HCT116 (cell line): ENCODE data around the gene LANCL3. TPM values are rescaled to one million over a fixed set of nuclear protein-coding genes. Genes with fewer than 3 reads are reported as not detected.

Source experiments
- ATAC-seq: fragments of 200-7000 bp; cut with Tn5 transposase; 2 replicates; pipeline ENCODE4 v1.9.1; 2020; ENCODE audit warnings: mild to moderate bottlenecking, moderate library complexity
- BruUV-seq: library from RNA; stranded (reverse); fragments of 400-500 nt; replicated peaks from 2 replicates; lab custom pipeline; 2021; lab: Mats Ljungman, UMichigan
- CTCF ChIA-PET: fragments of 300-600 bp; sonication (Branson Sonifier 250); formaldehyde crosslinking; loops from one replicate; lab custom pipeline; 2021; ENCODE audit warnings: antibody characterized with exemption; lab: Charles Lee
- POLR2A ChIA-PET: fragments of 300-600, 350-600 bp; sonication (Branson Sonifier 250); formaldehyde crosslinking; loops from one replicate; lab custom pipeline; 2021; ENCODE audit warnings: antibody characterized with exemption; lab: Charles Lee
- RAD21 ChIA-PET, 2 experiments: fragments of 300-600 bp; sonication (Branson Sonifier 250); formaldehyde crosslinking; loops; one replicate each; lab custom pipeline; 2023; ENCODE audit warnings: low total read pairs in 2 of 2; ENCODE audit not compliant: uncharacterized antibody in 2 of 2, unreplicated experiment in 2 of 2, low non-redundant PET in 1 of 2; lab: Charles Lee
- DNase-seq: peaks from one replicate; pipeline ENCODE4 v3.0.0-alpha.2; 2010; ENCODE audit warnings: low read depth, low spot score
- H2AFZ ChIP-seq: fragments of 200-600 bp; shearing (Covaris generic), sonication (generic); 2 replicates; pipeline ENCODE4 v1.6.1; 2017; ENCODE audit warnings: low read depth, mixed run types, mixed read lengths, antibody characterized with exemption, low read length; ENCODE audit not compliant: poor library complexity, severe bottlenecking
- H3K27ac ChIP-seq: 2 replicates; pipeline ENCODE4 v1.5.1; 2012; ENCODE audit warnings: low read depth, low read length
- H3K27me3 ChIP-seq: fragments of 200-600 bp; sonication (generic); 2 replicates; pipeline ENCODE4 v1.6.1; 2016; ENCODE audit warnings: mixed run types, low read length, mixed read lengths; ENCODE audit not compliant: insufficient read depth
- H3K36me3 ChIP-seq, 2 experiments: fragments of 200-500 bp in 1 of 2; fragments of 200-600 bp in 1 of 2; sonication (Bioruptor generic) in 1 of 2; sonication (generic) in 1 of 2; 2 replicates each; pipeline versions ENCODE4 v1.5.1 to v1.6.1; 2014 to 2016; ENCODE audit warnings: low read length in 2 of 2, inconsistent platforms in 1 of 2, mixed read lengths in 1 of 2, mixed run types in 1 of 2; ENCODE audit not compliant: insufficient read depth in 2 of 2, control insufficient read depth in 1 of 2
- H3K4me1 ChIP-seq, 2 experiments: fragments of 200-600 bp in 1 of 2; sonication (generic) in 1 of 2; 2 replicates each; pipeline versions ENCODE4 v1.5.1 to v1.6.1; 2012 to 2017; ENCODE audit warnings: low read length in 2 of 2, inconsistent platforms in 1 of 2, mild to moderate bottlenecking in 1 of 2, mixed read lengths in 1 of 2, mixed run types in 1 of 2, moderate library complexity in 1 of 2; ENCODE audit not compliant: insufficient read depth in 2 of 2, control insufficient read depth in 1 of 2
- H3K4me2 ChIP-seq: fragments of 200-600 bp; sonication (generic); 2 replicates; pipeline ENCODE4 v1.6.1; 2017; ENCODE audit warnings: mixed run types, low read length, mixed read lengths
- H3K4me3 ChIP-seq, 2 experiments: fragments of 200-600 bp in 1 of 2; sonication (generic) in 1 of 2; replicated peaks in 1 of 2; 2 replicates each; pipeline ENCODE4 v1.5.1; 2011 to 2016; ENCODE audit warnings: low read length in 2 of 2, control low read depth in 1 of 2, low read depth in 1 of 2, mild to moderate bottlenecking in 1 of 2, mixed read lengths in 1 of 2, mixed run types in 1 of 2
- H3K79me2 ChIP-seq: fragments of 200-600 bp; sonication (generic); 2 replicates; pipeline ENCODE4 v1.6.1; 2017; ENCODE audit warnings: mild to moderate bottlenecking, mixed run types, low read length, moderate library complexity, mixed read lengths; ENCODE audit not compliant: insufficient read depth
- H3K9ac ChIP-seq: fragments of 200-600 bp; sonication (generic); 2 replicates; pipeline ENCODE4 v1.6.1; 2016; ENCODE audit warnings: low read length, mixed read lengths
- H3K9me2 ChIP-seq: fragments of 200-600 bp; sonication (generic), shearing (Covaris generic); 2 replicates; pipeline ENCODE4 v1.6.1; 2017; ENCODE audit warnings: mixed run types, mild to moderate bottlenecking, moderate library complexity; ENCODE audit not compliant: insufficient read depth
- H3K9me3 ChIP-seq, 2 experiments: fragments of 200-500 bp in 1 of 2; fragments of 200-600 bp in 1 of 2; sonication (Bioruptor generic) in 1 of 2; sonication (generic) in 1 of 2; 2 replicates each; pipeline ENCODE4 v1.6.1; 2014 to 2017; ENCODE audit warnings: low read length in 2 of 2, mixed read lengths in 2 of 2, inconsistent platforms in 1 of 2, low read depth in 1 of 2, mild to moderate bottlenecking in 1 of 2, mixed run types in 1 of 2, moderate library complexity in 1 of 2; ENCODE audit not compliant: control insufficient read depth in 1 of 2, insufficient read depth in 1 of 2
- H4K20me1 ChIP-seq: fragments of 200-600 bp; sonication (generic), shearing (Covaris generic); 2 replicates; pipeline ENCODE4 v1.6.1; 2017; ENCODE audit warnings: mixed run types, mild to moderate bottlenecking, moderate library complexity; ENCODE audit not compliant: insufficient read depth
- CEBPB ChIP-seq: IDR thresholded peaks from 2 replicates; pipeline ENCODE4 v1.6.1; 2012; ENCODE audit warnings: low read depth
- EGR1 ChIP-seq: IDR thresholded peaks from 2 replicates; pipeline ENCODE4 v1.6.1; 2012; ENCODE audit warnings: low read depth
- EZH2 ChIP-seq: fragments of 200-600 bp; sonication (generic); IDR thresholded peaks from 2 replicates; pipeline ENCODE4 v1.6.1; 2017; ENCODE audit warnings: antibody characterized with exemption, mixed run types
- EZH2phosphoT487 ChIP-seq: fragments of 200-600 bp; IDR thresholded peaks from 2 replicates; pipeline ENCODE4 v1.6.1; 2018; ENCODE audit warnings: antibody characterized with exemption, borderline replicate concordance
- FOSL1 ChIP-seq: IDR thresholded peaks from 2 replicates; pipeline ENCODE4 v1.6.1; 2012; ENCODE audit warnings: low read depth
- JUND ChIP-seq: IDR thresholded peaks from 2 replicates; pipeline ENCODE4 v1.6.1; 2012
- RAD21 ChIP-seq: IDR thresholded peaks from 2 replicates; pipeline ENCODE4 v1.6.1; 2012; ENCODE audit warnings: low read depth, mild to moderate bottlenecking
- SIN3A ChIP-seq: IDR thresholded peaks from 2 replicates; pipeline ENCODE4 v1.6.1; 2012; ENCODE audit warnings: low read depth
- SP1 ChIP-seq: IDR thresholded peaks from 2 replicates; pipeline ENCODE4 v1.6.1; 2012; ENCODE audit warnings: low read depth
- SRF ChIP-seq: IDR thresholded peaks from 2 replicates; pipeline ENCODE4 v1.6.1; 2012; ENCODE audit warnings: low read depth
- TCF7L2 ChIP-seq: IDR thresholded peaks from 2 replicates; pipeline ENCODE4 v1.7.0; 2011; ENCODE audit warnings: borderline replicate concordance, inconsistent platforms; ENCODE audit not compliant: insufficient read depth, insufficient read length; ENCODE audit errors: extremely low read depth
- YY1 ChIP-seq: IDR thresholded peaks from 2 replicates; pipeline ENCODE4 v1.6.1; 2011; ENCODE audit warnings: low read length, low read depth, moderate library complexity, mild to moderate bottlenecking; ENCODE audit not compliant: insufficient replicate concordance; ENCODE audit errors: extremely low read depth
- ZNF274 ChIP-seq: fragments of 200-500 bp; sonication (Bioruptor generic); IDR thresholded peaks from 2 replicates; pipeline ENCODE4 v1.6.1; 2014; ENCODE audit warnings: mild to moderate bottlenecking, low read depth, low read length, inconsistent platforms
- intact Hi-C: fragments of 100-400 bp; cut with micrococcal nuclease; formaldehyde crosslinking; loops from 2 replicates; pipeline ENCODE4 v1.10.0; 2022
- total RNA-seq: library from RNA; stranded (reverse); gene quantifications from one replicate; pipeline ENCODE4 v1.2.1, GENCODE V29; 2021; ENCODE audit not compliant: unreplicated experiment
- TF ChIP-seq, protein P1 (sequence below): IDR thresholded peaks from 2 replicates; pipeline ENCODE4 v1.6.1; 2011; ENCODE audit warnings: mild to moderate bottlenecking, low read length, moderate library complexity; ENCODE audit not compliant: insufficient replicate concordance; ENCODE audit errors: extremely low read depth
- TF ChIP-seq, protein P2 (sequence below): IDR thresholded peaks from 2 replicates; pipeline ENCODE4 v1.6.1; 2012
- TF ChIP-seq, protein P3 (sequence below), 3 experiments: fragments of 200-600 bp in 1 of 3; sonication (generic) in 1 of 3; IDR thresholded peaks in 2 of 3; conservative IDR thresholded peaks in 1 of 3; 2 replicates each; pipeline ENCODE4 v1.5.1; 2012 to 2017; ENCODE audit warnings: low read depth in 2 of 3, low read length in 2 of 3, antibody characterized with exemption in 1 of 3, borderline replicate concordance in 1 of 3, control low read depth in 1 of 3, mild to moderate bottlenecking in 1 of 3, mixed read lengths in 1 of 3, mixed run types in 1 of 3, moderate library complexity in 1 of 3; ENCODE audit not compliant: insufficient read depth in 1 of 3

Gene LANCL3
- total RNA-seq, 1 experiment from 2014 or later, result 2.4 TPM

DNA sequence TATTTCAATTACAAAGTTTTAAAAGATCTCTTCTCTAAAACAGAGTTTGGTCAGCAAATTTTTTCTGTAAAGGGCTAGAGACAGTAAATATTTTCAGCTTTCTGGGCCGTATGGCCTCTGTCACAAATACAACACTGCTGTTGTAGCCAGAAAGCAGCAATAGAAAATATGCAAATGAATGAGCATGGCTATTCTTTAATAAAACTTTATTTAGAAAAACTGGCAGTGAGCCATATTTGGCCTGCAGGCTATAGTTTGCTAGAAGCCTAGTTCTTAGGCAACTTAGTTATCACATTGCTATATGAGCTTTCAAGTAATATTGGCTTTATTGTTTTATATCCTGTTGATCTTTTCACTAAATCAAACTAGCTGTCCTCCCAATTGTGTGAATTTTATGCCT, 87.6 kb downstream of the LANCL3 start:
- CTCF ChIA-PET, result no interaction called here
- DNase-seq, result no peak
- no TSS peak for BruUV-seq

More for the DNA sequence above, 87.6 kb downstream of the LANCL3 start:
- H4K20me1 ChIP-seq, result no peaks in the 10 kb centered on the region
- no peaks in the 10 kb centered on the region for H3K4me1 ChIP-seq
- H3K4me2 ChIP-seq, result no peak overlapping the region
- no peaks in the 10 kb centered on the region for H3K9me2 ChIP-seq
- no peaks in the 10 kb centered on the region for H3K9me3 ChIP-seq
- RAD21 ChIA-PET, result no interaction called here
- no peaks in the 10 kb centered on the region for H3K79me2 ChIP-seq
- no peaks in the 10 kb centered on the region for H3K27me3 ChIP-seq
- no peak overlapping the region for H2AFZ ChIP-seq
- no peak overlapping the region for H3K9ac ChIP-seq
- H3K4me3 ChIP-seq, result no peak overlapping the region
- no peak for ATAC-seq
- POLR2A ChIA-PET, result no interaction called here
- no peak overlapping the region for H3K27ac ChIP-seq
- intact Hi-C loops, result no loop called here
- no peaks in the 10 kb centered on the region for H3K36me3 ChIP-seq
- TF ChIP-seq JUND (no peak), CEBPB (no peak), EZH2 (no peak), ZNF274 (no peak), SIN3A (no peak), EGR1 (no peak), RAD21 (no peak), TCF7L2 (no peak), EZH2phosphoT487 (no peak), SRF (no peak), FOSL1 (no peak), YY1 (no peak), SP1 (no peak)
- TF ChIP-seq, protein P1, sequence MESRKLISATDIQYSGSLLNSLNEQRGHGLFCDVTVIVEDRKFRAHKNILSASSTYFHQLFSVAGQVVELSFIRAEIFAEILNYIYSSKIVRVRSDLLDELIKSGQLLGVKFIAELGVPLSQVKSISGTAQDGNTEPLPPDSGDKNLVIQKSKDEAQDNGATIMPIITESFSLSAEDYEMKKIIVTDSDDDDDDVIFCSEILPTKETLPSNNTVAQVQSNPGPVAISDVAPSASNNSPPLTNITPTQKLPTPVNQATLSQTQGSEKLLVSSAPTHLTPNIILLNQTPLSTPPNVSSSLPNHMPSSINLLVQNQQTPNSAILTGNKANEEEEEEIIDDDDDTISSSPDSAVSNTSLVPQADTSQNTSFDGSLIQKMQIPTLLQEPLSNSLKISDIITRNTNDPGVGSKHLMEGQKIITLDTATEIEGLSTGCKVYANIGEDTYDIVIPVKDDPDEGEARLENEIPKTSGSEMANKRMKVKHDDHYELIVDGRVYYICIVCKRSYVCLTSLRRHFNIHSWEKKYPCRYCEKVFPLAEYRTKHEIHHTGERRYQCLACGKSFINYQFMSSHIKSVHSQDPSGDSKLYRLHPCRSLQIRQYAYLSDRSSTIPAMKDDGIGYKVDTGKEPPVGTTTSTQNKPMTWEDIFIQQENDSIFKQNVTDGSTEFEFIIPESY, result no peak
- TF ChIP-seq, protein P2, sequence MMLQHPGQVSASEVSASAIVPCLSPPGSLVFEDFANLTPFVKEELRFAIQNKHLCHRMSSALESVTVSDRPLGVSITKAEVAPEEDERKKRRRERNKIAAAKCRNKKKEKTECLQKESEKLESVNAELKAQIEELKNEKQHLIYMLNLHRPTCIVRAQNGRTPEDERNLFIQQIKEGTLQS, result no peak
- TF ChIP-seq, protein P3, sequence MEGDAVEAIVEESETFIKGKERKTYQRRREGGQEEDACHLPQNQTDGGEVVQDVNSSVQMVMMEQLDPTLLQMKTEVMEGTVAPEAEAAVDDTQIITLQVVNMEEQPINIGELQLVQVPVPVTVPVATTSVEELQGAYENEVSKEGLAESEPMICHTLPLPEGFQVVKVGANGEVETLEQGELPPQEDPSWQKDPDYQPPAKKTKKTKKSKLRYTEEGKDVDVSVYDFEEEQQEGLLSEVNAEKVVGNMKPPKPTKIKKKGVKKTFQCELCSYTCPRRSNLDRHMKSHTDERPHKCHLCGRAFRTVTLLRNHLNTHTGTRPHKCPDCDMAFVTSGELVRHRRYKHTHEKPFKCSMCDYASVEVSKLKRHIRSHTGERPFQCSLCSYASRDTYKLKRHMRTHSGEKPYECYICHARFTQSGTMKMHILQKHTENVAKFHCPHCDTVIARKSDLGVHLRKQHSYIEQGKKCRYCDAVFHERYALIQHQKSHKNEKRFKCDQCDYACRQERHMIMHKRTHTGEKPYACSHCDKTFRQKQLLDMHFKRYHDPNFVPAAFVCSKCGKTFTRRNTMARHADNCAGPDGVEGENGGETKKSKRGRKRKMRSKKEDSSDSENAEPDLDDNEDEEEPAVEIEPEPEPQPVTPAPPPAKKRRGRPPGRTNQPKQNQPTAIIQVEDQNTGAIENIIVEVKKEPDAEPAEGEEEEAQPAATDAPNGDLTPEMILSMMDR (IDR thresholded peaks at IDR 0.05 in 2 of 3, conservative IDR thresholded peaks at IDR 0.05 in 1 of 3; ENCODE audit: borderline replicate concordance in 1 of 3, insufficient read depth in 1 of 3, low read depth in 2 of 3, low read length in 2 of 3), result no peak
